ENCODE results near the gene ZFP82.

DNA sequence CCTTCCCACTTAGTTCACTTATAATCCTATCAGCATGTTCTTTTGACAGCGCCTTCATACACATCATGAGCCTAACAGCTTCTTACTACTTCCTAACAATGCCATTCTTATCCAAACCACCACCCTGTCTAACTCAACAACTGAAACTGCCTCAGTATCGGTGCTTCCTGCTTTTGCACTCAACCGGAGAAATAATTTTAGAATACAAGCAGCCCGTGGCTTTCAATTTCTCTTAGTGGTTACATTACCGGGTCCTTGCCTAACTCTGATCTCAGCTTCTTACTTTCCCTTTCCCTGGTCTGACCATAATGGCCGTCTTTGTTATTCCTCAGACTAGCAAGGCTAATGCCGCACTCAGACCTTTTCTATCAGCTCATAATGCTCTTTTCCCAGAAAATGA, 17.0 kb downstream of the ZFP82 start:
- TF ChIP-seq, protein P1, sequence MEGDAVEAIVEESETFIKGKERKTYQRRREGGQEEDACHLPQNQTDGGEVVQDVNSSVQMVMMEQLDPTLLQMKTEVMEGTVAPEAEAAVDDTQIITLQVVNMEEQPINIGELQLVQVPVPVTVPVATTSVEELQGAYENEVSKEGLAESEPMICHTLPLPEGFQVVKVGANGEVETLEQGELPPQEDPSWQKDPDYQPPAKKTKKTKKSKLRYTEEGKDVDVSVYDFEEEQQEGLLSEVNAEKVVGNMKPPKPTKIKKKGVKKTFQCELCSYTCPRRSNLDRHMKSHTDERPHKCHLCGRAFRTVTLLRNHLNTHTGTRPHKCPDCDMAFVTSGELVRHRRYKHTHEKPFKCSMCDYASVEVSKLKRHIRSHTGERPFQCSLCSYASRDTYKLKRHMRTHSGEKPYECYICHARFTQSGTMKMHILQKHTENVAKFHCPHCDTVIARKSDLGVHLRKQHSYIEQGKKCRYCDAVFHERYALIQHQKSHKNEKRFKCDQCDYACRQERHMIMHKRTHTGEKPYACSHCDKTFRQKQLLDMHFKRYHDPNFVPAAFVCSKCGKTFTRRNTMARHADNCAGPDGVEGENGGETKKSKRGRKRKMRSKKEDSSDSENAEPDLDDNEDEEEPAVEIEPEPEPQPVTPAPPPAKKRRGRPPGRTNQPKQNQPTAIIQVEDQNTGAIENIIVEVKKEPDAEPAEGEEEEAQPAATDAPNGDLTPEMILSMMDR (IDR thresholded peaks at IDR 0.05) = no peak
- TF ChIP-seq POLR2A (IDR thresholded peaks at IDR 0.05) = no peak

All from thyroid gland (tissue), 4 donors.